ENCODE data around the gene TSPAN18. TPM values are rescaled to one million over a fixed set of nuclear protein-coding genes. Genes with fewer than 3 reads are reported as not detected.

TSPAN18 gene
- total RNA-seq, 1 experiment from 2014 or later: 2.8 TPM

GRCh38 chr11:44942029-44942955 lies 215.5 kb downstream of the TSPAN18 start:
- no peak for DNase-seq (ENCODE audit: low spot score)
- H3K4me3 ChIP-seq (ENCODE audit: low read depth, low read length, poor library complexity, severe bottlenecking): no peak overlapping the region
- peaks cover 5% of the 10 kb centered on the region for H3K4me1 ChIP-seq (ENCODE audit: insufficient read depth, low read length, poor library complexity, severe bottlenecking)
- intact Hi-C loops (cut with micrococcal nuclease; ENCODE audit: unreplicated experiment): no loop called here
- TF ChIP-seq EZH2 (IDR thresholded peaks at IDR 0.05; ENCODE audit: borderline replicate concordance, low read depth, low read length, poor library complexity, severe bottlenecking): no peak
- TF ChIP-seq, protein P1, sequence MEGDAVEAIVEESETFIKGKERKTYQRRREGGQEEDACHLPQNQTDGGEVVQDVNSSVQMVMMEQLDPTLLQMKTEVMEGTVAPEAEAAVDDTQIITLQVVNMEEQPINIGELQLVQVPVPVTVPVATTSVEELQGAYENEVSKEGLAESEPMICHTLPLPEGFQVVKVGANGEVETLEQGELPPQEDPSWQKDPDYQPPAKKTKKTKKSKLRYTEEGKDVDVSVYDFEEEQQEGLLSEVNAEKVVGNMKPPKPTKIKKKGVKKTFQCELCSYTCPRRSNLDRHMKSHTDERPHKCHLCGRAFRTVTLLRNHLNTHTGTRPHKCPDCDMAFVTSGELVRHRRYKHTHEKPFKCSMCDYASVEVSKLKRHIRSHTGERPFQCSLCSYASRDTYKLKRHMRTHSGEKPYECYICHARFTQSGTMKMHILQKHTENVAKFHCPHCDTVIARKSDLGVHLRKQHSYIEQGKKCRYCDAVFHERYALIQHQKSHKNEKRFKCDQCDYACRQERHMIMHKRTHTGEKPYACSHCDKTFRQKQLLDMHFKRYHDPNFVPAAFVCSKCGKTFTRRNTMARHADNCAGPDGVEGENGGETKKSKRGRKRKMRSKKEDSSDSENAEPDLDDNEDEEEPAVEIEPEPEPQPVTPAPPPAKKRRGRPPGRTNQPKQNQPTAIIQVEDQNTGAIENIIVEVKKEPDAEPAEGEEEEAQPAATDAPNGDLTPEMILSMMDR (conservative IDR thresholded peaks at IDR 0.05; ENCODE audit: low read depth, low read length): no peak
- CTCF ChIA-PET: interaction anchor here (1.3 to 6.3 kb wide), 2 partner anchors 162 to 168 kb away, joined by 5 to 299 read pairs; no protein-coding TSS in a partner anchor
- no peak overlapping the region for H3K27ac ChIP-seq (ENCODE audit: low read depth, low read length, poor library complexity, severe bottlenecking)
- no peaks in the 10 kb centered on the region for H3K27me3 ChIP-seq (replicated peaks; ENCODE audit: insufficient read depth, low read depth, low read length, poor library complexity)
- no TSS peak for BruUV-seq (replicated peaks)
- POLR2A ChIA-PET (ENCODE audit: low non-redundant PET): no interaction called here
- no peaks in the 10 kb centered on the region for H3K36me3 ChIP-seq (ENCODE audit: insufficient read depth, low read length, poor library complexity, severe bottlenecking)
- H3K9me3 ChIP-seq (ENCODE audit: low read depth, low read length, poor library complexity, severe bottlenecking): no peaks in the 10 kb centered on the region

DNA sequence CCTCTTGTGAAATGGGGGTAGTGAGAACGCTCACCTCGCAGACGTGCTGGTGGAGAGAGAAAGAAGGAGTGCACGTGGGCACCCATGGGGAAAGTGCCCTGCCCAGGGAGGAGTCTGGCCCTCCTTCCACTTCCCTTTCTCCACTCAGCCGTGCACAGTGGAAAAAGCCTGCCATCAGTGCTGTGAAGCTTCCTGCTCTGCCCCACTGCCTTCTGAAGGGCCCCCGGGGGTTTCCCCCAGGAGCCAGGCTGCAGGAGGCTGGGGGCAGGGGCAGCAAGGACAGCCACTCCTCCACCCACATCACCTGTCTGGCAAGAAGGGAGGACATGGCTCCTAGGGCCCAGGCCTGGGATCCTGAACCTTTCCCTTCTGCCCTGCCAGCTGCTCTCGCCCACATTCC lies 216.4 kb downstream of the TSPAN18 start:
- no peak for DNase-seq (ENCODE audit: low spot score)
- Histone ChIP-seq H3K4me1 (ENCODE audit: insufficient read depth, low read length, poor library complexity, severe bottlenecking) (peaks cover 5% of the 10 kb centered on the region), H3K27ac (ENCODE audit: low read depth, low read length, poor library complexity, severe bottlenecking) (no peak overlapping the region), H3K36me3 (ENCODE audit: insufficient read depth, low read length, poor library complexity, severe bottlenecking) (no peaks in the 10 kb centered on the region), H3K27me3 (replicated peaks; ENCODE audit: insufficient read depth, low read depth, low read length, poor library complexity) (no peaks in the 10 kb centered on the region), H3K9me3 (ENCODE audit: low read depth, low read length, poor library complexity, severe bottlenecking) (no peaks in the 10 kb centered on the region), H3K4me3 (ENCODE audit: low read depth, low read length, poor library complexity, severe bottlenecking) (no peak overlapping the region)
- BruUV-seq (replicated peaks): no TSS peak
- no peak for TF ChIP-seq EZH2 (IDR thresholded peaks at IDR 0.05; ENCODE audit: borderline replicate concordance, low read depth, low read length, poor library complexity, severe bottlenecking)
- TF ChIP-seq, protein P1 (conservative IDR thresholded peaks at IDR 0.05; ENCODE audit: low read depth, low read length): no peak
- intact Hi-C loops (cut with micrococcal nuclease; ENCODE audit: unreplicated experiment): no loop called here
- POLR2A ChIA-PET (ENCODE audit: low non-redundant PET): no interaction called here
- CTCF ChIA-PET: interaction anchor here (1.3 kb wide), 1 partner anchor 167 kb away, joined by 5 read pairs; no protein-coding TSS in a partner anchor

DNA sequence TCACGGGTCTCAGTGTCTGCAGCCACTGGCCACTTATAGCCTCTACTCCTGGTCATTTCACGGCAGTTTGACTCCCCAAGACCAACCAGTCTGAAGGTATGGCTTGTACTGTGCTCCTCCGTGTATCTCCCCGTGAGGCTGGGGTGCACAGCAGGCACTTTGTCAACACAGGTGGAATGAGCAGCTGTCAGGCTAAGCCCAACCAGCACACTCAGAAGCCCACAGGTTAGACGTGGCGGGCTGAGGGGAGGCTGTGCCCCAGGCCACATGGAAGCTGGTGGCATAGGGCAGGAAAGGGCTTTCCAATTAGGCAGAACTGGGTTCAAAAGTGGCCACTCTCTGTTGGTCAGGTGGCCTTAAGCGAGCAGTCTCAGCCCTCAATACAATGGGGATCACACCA lies 216.9 kb downstream of the TSPAN18 start:
- intact Hi-C loops (cut with micrococcal nuclease; ENCODE audit: unreplicated experiment): no loop called here
- no peak for DNase-seq (ENCODE audit: low spot score)
- Histone ChIP-seq H3K27ac (ENCODE audit: low read depth, low read length, poor library complexity, severe bottlenecking) (no peak overlapping the region), H3K9me3 (ENCODE audit: low read depth, low read length, poor library complexity, severe bottlenecking) (no peaks in the 10 kb centered on the region), H3K4me1 (ENCODE audit: insufficient read depth, low read length, poor library complexity, severe bottlenecking) (peaks cover 5% of the 10 kb centered on the region), H3K36me3 (ENCODE audit: insufficient read depth, low read length, poor library complexity, severe bottlenecking) (no peaks in the 10 kb centered on the region), H3K27me3 (replicated peaks; ENCODE audit: insufficient read depth, low read depth, low read length, poor library complexity) (no peaks in the 10 kb centered on the region), H3K4me3 (ENCODE audit: low read depth, low read length, poor library complexity, severe bottlenecking) (no peak overlapping the region)
- no TSS peak for BruUV-seq (replicated peaks)
- TF ChIP-seq EZH2 (IDR thresholded peaks at IDR 0.05; ENCODE audit: borderline replicate concordance, low read depth, low read length, poor library complexity, severe bottlenecking): no peak
- TF ChIP-seq, protein P1 (conservative IDR thresholded peaks at IDR 0.05; ENCODE audit: low read depth, low read length): no peak
- ChIA-PET CTCF (no interaction called here), POLR2A (ENCODE audit: low non-redundant PET) (no interaction called here)

Data from A673 (cell line).